Mammary epithelial cell (primary cell): ENCODE measurements around the gene PACSIN1.

ENCODE experiments used
- EZH2 ChIP-seq: IDR thresholded peaks from 2 replicates; pipeline ENCODE4 v1.6.1; 2012; ENCODE audit warnings: low read length, inconsistent platforms, borderline replicate concordance
- TF ChIP-seq, protein P1 (sequence below), 2 donors: IDR thresholded peaks in 1 of 2; conservative IDR thresholded peaks in 1 of 2; 2 replicates each; pipeline ENCODE4 v1.5.1; 2011 to 2012; ENCODE audit warnings: inconsistent platforms in 2 of 2, low read length in 2 of 2, mild to moderate bottlenecking in 2 of 2, control low read depth in 1 of 2, low read depth in 1 of 2; ENCODE audit not compliant: insufficient read depth in 1 of 2; ENCODE audit errors: extremely low read depth in 1 of 2

DNA sequence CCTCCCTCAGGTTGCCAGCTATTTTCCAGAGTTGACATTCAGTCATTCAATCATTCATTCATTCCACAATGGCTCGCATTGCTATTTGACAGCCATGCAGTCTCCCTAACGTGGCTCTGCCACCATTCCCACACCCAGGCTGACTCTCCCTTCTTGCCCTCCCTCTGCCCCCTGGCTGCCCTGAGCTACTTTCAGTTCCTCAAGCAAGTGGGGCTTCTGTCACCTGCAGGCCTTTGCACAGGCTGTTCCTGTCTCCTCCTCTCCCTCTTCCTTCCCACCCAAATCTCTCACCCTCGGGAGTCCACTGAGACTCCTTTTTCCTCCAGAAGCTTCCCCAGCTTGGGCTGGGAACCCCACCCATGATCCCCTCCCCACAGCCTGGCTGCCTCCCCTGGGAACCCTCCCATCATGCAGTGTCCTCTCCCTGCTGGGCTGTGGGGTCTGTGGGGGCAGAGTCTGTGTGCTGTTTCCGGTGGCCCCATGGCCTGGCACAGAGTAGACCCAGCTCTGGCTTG, 2.6 kb downstream of the PACSIN1 start:
- TF ChIP-seq, protein P1, sequence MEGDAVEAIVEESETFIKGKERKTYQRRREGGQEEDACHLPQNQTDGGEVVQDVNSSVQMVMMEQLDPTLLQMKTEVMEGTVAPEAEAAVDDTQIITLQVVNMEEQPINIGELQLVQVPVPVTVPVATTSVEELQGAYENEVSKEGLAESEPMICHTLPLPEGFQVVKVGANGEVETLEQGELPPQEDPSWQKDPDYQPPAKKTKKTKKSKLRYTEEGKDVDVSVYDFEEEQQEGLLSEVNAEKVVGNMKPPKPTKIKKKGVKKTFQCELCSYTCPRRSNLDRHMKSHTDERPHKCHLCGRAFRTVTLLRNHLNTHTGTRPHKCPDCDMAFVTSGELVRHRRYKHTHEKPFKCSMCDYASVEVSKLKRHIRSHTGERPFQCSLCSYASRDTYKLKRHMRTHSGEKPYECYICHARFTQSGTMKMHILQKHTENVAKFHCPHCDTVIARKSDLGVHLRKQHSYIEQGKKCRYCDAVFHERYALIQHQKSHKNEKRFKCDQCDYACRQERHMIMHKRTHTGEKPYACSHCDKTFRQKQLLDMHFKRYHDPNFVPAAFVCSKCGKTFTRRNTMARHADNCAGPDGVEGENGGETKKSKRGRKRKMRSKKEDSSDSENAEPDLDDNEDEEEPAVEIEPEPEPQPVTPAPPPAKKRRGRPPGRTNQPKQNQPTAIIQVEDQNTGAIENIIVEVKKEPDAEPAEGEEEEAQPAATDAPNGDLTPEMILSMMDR (conservative IDR thresholded peaks at IDR 0.05 in 1 of 2, IDR thresholded peaks at IDR 0.05 in 1 of 2; ENCODE audit: extremely low read depth in 1 of 2, insufficient read depth in 1 of 2, low read depth in 1 of 2, low read length in 2 of 2), result no peak
- TF ChIP-seq EZH2, result no peak
